Right lung (tissue), 5 donors: ENCODE measurements around the gene ZGPAT. TPM values are rescaled to one million over a fixed set of nuclear protein-coding genes. Genes with fewer than 3 reads are reported as not detected.

ENCODE experiments used
- DNase-seq, 2 donors: peaks; one replicate each; pipeline ENCODE4 v3.0.0-alpha.2; 2013
- polyA plus RNA-seq, 5 donors: library from polyadenylated mRNA; unstranded; fragments of 120-200 nt; gene quantifications; one replicate each; pipeline versions ENCODE4 v1.2.1 to v1.2.3, GENCODE V29; 2013; ENCODE audit warnings: inconsistent platforms in 1 of 5, low replicate concordance in 1 of 5; ENCODE audit not compliant: insufficient read length in 5 of 5, insufficient read depth in 1 of 5

ZGPAT gene
- polyA plus RNA-seq, 5 donors = 13.1 to 27.1 (median 16.8) TPM

- DNase-seq = no peak
Measured at GRCh38 chr20:63691711-63692435, 16.0 kb upstream of the ZGPAT start.

- DNase-seq = no peak
Measured at GRCh38 chr20:63692436-63693082, 15.3 kb upstream of the ZGPAT start.

- no peak for DNase-seq
Measured at GRCh38 chr20:63693083-63693732, 14.6 kb upstream of the ZGPAT start.

GRCh38 chr20:63693733-63694583 lies 13.9 kb upstream of the ZGPAT start:
- no peak for DNase-seq

GRCh38 chr20:63694584-63695423 lies 13.0 kb upstream of the ZGPAT start:
- DNase-seq = no peak

GRCh38 chr20:63695424-63696305 lies 12.2 kb upstream of the ZGPAT start:
- DNase-seq = no peak

- no peak for DNase-seq
Measured at GRCh38 chr20:63696306-63696627, 11.6 kb upstream of the ZGPAT start.

- no peak for DNase-seq
Measured at GRCh38 chr20:63696628-63697356, 11.0 kb upstream of the ZGPAT start, which contains the start of gene TNFRSF6B. TSS of gene TNFRSF6B (plus strand) at chr20:63696652. CDS start at chr20:63696768, 116 bp downstream.

GRCh38 chr20:63697357-63697867 lies 10.4 kb upstream of the ZGPAT start:
- DNase-seq = no peak

- DNase-seq = no peak
Measured at GRCh38 chr20:63697868-63698545, 9.8 kb upstream of the ZGPAT start.

- no peak for DNase-seq
Measured at GRCh38 chr20:63698739-63699465, 8.9 kb upstream of the ZGPAT start.

GRCh38 chr20:63699466-63700198 lies 8.2 kb upstream of the ZGPAT start:
- no peak for DNase-seq

GRCh38 chr20:63700199-63701050 lies 7.4 kb upstream of the ZGPAT start:
- DNase-seq = no peak

GRCh38 chr20:63701051-63701328 lies 6.8 kb upstream of the ZGPAT start:
- no peak for DNase-seq

- DNase-seq = no peak
Measured at GRCh38 chr20:63701329-63702035, 6.4 kb upstream of the ZGPAT start.
